ENCODE data around the gene VAMP1.

VAMP1 gene

DNA sequence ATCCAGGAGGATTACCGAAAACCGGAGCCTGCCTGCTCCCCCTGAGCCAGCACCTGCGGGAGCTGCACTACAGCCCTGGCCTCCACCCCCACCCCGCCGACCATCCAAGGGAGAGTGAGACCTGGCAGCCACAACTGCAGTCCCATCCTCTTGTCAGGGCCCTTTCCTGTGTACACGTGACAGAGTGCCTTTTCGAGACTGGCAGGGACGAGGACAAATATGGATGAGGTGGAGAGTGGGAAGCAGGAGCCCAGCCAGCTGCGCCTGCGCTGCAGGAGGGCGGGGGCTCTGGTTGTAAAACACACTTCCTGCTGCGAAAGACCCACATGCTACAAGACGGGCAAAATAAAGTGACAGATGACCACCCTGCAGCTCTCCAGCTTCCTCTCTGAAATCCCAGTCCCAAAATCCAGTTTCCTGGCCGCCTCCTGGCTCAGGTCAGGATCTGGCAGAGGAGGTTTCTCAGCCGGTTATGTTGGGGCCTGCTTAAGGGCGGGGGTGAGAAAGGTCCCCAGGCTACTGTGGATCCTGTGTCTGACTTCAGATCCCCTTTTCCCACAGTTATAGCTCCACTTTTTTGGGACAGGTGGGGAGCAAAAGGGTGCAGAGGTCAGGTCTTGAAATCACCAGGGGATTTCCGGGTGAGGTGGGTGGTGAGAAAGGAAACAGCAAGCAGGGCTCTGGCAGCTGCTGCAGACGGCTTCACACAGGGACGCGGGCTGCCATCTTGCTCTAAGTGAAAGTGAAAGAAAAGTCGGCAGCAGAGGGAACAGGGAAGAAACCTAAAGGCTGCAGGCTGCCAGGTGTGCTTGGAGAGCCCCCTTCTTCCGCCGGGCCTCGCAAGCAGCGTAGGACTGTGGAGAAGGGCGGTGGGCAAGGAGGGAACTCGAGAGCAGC lies 18.9 kb downstream of the VAMP1 start, which contains the start of gene TAPBPL:
Gene TAPBPL, plus strand, starts transcription at position 695 of the 897 bp plus-strand sequence. CDS start 207 bp downstream, outside the sequence.
- Histone ChIP-seq H3K36me3 (ENCODE audit: control insufficient read depth in 2 of 2, insufficient read depth in 2 of 2, low read length in 2 of 2) (peaks cover 10 to 12% of the 10 kb centered on the region in 2 donors), H3K27ac (ENCODE audit: low read length) (peak within 1 kb of the TSS; percentile 98), H3K4me3 (ENCODE audit: low read length in 2 of 2) (peak within 1 kb of the TSS; percentile 88 to 96), H3K4me1 (ENCODE audit: control insufficient read depth, insufficient read depth, low read length) (peaks cover 37% of the 10 kb centered on the region), H3K9me3 (ENCODE audit: control insufficient read depth in 2 of 2, low read length in 2 of 2) (no peaks in the 10 kb centered on the region), H3K9ac (ENCODE audit: low read length in 2 of 2) (peak within 1 kb of the TSS; percentile 93 to 94), H3K27me3 (ENCODE audit: control insufficient read depth in 1 of 2, insufficient read depth in 2 of 2, low read length in 2 of 2) (no peaks in the 10 kb centered on the region)

DNA sequence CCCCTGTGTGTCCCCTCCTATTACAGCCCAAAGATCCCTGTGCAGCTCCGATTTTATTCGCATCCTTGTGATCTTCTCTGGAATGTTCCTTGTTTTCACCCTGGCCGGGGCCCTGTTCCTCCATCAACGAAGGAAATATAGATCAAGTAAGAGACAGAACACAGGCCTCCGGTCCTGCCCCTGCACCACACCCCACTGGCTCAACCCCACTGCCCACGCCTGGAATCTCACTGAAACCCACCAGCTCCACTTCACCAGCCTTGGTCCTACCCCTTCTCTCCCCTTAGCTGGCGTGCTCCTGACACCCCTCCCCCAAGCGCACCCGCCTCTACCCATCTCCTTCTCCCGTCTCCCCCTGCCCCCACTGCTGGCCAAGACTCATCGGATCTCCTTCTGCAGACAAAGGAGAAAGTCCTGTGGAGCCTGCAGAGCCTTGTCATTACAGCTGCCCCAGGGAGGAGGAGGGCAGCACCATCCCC lies 19.6 kb downstream of the VAMP1 start:
- peak overlapping the region; percentile 98 for H3K27ac ChIP-seq (ENCODE audit: low read length)
- peaks cover 37% of the 10 kb centered on the region for H3K4me1 ChIP-seq (ENCODE audit: control insufficient read depth, insufficient read depth, low read length)
- no peaks in the 10 kb centered on the region for H3K9me3 ChIP-seq (ENCODE audit: control insufficient read depth in 2 of 2, low read length in 2 of 2)
- no peaks in the 10 kb centered on the region for H3K27me3 ChIP-seq (ENCODE audit: control insufficient read depth in 1 of 2, insufficient read depth in 2 of 2, low read length in 2 of 2)
- peaks cover 16 to 18% of the 10 kb centered on the region in 2 donors for H3K36me3 ChIP-seq (ENCODE audit: control insufficient read depth in 2 of 2, insufficient read depth in 2 of 2, low read length in 2 of 2)
- H3K9ac ChIP-seq (ENCODE audit: low read length in 2 of 2) = peak overlapping the region; percentile 93 to 94
- peak overlapping the region; percentile 88 to 96 for H3K4me3 ChIP-seq (ENCODE audit: low read length in 2 of 2)

DNA sequence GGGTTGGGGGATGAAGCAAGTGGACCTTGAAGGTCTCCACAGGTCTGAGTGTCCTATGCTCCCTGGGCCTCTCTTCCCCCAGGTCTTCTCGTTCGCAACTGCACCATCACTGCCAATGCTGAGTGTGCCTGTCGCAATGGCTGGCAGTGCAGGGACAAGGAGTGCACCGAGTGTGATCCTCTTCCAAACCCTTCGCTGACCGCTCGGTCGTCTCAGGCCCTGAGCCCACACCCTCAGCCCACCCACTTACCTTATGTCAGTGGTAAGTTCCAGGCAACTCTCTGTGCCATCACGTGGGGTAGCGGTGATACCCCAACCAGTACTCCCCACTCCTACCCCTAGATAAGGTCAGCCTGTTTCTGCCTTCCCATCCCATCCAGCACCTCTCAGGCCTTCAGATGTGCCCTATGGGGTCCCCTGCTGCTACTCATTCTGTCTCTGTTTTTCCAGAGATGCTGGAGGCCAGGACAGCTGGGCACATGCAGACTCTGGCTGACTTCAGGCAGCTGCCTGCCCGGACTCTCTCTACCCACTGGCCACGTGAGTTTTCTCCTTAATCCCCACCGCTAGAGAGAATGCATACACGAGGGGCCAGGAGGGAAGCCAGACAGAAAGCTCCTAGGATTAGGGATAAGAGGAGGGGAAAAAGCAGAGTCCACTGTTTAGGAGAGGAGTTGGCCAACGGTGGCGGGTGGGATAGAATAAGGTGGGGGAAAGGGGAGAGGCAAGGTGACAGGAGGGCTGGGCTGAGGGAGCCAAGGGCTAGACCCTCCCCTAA lies 20.2 kb downstream of the VAMP1 start:
- peaks cover 18 to 21% of the 10 kb centered on the region in 2 donors for H3K36me3 ChIP-seq (ENCODE audit: control insufficient read depth in 2 of 2, insufficient read depth in 2 of 2, low read length in 2 of 2)
- H3K27ac ChIP-seq (ENCODE audit: low read length) = peak overlapping the region; percentile 98
- H3K9me3 ChIP-seq (ENCODE audit: control insufficient read depth in 2 of 2, low read length in 2 of 2) = no peaks in the 10 kb centered on the region
- H3K4me3 ChIP-seq (ENCODE audit: low read length in 2 of 2) = peak overlapping the region; percentile 88 to 96
- no peaks in the 10 kb centered on the region for H3K27me3 ChIP-seq (ENCODE audit: control insufficient read depth in 1 of 2, insufficient read depth in 2 of 2, low read length in 2 of 2)
- peaks cover 37% of the 10 kb centered on the region for H3K4me1 ChIP-seq (ENCODE audit: control insufficient read depth, insufficient read depth, low read length)
- H3K9ac ChIP-seq (ENCODE audit: low read length in 2 of 2) = peak overlapping the region; percentile 93 to 94

DNA sequence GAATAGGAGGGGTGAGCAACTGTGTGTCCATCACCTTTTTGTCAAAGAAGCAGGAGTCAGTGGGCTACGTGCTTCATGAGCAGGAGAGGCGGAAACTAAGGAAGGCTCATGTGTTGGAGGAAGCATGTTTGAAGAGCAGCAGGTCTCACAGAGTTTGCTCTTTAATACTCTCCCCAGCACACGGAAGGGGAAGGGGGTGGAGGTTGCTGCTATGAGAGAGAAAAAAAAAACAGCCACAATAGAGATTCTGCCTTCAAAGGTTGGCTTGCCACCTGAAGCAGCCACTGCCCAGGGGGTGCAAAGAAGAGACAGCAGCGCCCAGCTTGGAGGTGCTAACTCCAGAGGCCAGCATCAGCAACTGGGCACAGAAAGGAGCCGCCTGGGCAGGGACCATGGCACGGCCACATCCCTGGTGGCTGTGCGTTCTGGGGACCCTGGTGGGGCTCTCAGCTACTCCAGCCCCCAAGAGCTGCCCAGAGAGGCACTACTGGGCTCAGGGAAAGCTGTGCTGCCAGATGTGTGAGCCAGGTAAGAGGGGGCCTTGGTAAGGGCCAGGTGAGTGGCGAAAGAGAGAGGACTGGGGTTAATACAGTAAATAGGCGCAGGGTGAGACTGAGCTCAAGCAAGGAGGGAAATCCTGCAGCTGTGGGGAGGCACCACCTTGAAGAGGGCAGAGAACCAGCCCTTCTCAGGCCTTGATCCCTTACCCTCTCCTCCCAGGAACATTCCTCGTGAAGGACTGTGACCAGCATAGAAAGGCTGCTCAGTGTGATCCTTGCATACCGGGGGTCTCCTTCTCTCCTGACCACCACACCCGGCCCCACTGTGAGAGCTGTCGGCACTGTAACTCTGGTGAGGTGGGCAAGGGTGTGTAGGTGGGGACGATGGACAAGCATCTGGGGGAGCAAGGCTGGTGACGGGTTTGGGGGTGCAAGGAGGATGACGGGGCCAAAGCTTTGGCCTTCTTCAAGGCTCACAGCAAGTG lies 25.5 kb downstream of the VAMP1 start, which contains the start of gene CD27:
Gene CD27, plus strand, starts transcription at position 252 of the 985 bp plus-strand sequence. Its CDS starts 141 bp downstream, at position 393.
- no peaks in the 10 kb centered on the region for H3K9me3 ChIP-seq (ENCODE audit: control insufficient read depth in 2 of 2, low read length in 2 of 2)
- H3K4me3 ChIP-seq (ENCODE audit: low read length in 2 of 2) = no peak within 1 kb of the TSS
- no peak within 1 kb of the TSS for H3K27ac ChIP-seq (ENCODE audit: low read length)
- no peak within 1 kb of the TSS for H3K9ac ChIP-seq (ENCODE audit: low read length in 2 of 2)
- H3K4me1 ChIP-seq (ENCODE audit: control insufficient read depth, insufficient read depth, low read length) = peaks cover 2% of the 10 kb centered on the region
- H3K36me3 ChIP-seq (ENCODE audit: control insufficient read depth in 2 of 2, insufficient read depth in 2 of 2, low read length in 2 of 2) = peaks cover 20 to 32% of the 10 kb centered on the region in 2 donors
- no peaks in the 10 kb centered on the region for H3K27me3 ChIP-seq (ENCODE audit: control insufficient read depth in 1 of 2, insufficient read depth in 2 of 2, low read length in 2 of 2)

DNA sequence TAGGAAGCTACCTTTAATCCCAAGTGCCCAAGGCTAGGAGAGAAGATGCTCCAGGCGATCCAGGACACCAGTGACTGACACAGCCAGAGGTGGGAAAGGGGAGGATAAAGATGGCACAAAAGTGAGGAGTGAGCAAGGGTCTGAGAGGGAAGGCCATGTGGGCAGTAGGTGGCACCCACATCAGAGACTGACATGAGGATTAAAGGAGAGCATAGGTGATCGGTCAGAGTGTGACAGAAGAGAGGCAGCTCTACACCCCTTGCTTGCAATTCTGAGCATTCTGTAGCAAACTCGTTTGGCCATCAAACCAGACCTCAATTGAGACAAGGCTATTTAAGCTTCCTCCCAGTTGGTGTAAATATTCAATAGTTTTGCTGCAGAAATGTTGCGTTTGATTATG lies 26.4 kb downstream of the VAMP1 start:
- Histone ChIP-seq H3K9ac (ENCODE audit: low read length in 2 of 2) (no peak overlapping the region), H3K27me3 (ENCODE audit: control insufficient read depth in 1 of 2, insufficient read depth in 2 of 2, low read length in 2 of 2) (no peaks in the 10 kb centered on the region), H3K4me1 (ENCODE audit: control insufficient read depth, insufficient read depth, low read length) (no peaks in the 10 kb centered on the region), H3K4me3 (ENCODE audit: low read length in 2 of 2) (no peak overlapping the region), H3K36me3 (ENCODE audit: control insufficient read depth in 2 of 2, insufficient read depth in 2 of 2, low read length in 2 of 2) (peaks cover 25 to 37% of the 10 kb centered on the region in 2 donors), H3K27ac (ENCODE audit: low read length) (no peak overlapping the region), H3K9me3 (ENCODE audit: control insufficient read depth in 2 of 2, low read length in 2 of 2) (no peaks in the 10 kb centered on the region)

DNA sequence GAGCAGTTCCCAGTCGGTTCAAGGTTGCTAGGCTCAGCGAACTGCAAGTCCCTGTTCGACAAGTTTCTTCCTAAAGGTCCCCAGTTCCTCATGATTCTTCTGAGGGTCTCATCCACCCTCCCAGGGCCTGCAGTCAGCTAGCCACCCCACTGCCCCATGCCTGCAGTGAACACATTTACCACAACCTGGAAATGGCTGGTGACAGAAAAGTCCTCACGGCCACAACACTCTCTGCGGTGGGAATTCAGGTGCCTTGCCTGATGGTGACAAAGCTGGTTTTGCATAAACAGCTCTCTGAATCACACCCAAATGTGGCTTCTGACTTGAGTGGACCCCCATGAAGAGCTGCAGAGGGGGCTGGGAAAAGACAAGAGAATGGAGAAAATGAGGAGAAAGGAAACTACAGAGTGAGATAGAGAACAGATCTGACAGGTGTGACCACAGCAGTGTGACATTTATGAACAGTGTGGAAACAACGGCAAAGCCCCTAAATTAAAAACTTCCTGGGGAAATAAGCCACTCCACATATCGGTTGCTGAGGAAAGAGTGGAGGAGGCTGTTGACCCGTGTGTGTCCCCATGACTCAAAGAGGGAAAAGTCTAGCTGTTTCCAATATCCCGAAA lies 27.0 kb downstream of the VAMP1 start:
- Histone ChIP-seq H3K4me3 (ENCODE audit: low read length in 2 of 2) (no peak overlapping the region), H3K36me3 (ENCODE audit: control insufficient read depth in 2 of 2, insufficient read depth in 2 of 2, low read length in 2 of 2) (peaks cover 25 to 39% of the 10 kb centered on the region in 2 donors), H3K27ac (ENCODE audit: low read length) (no peak overlapping the region), H3K4me1 (ENCODE audit: control insufficient read depth, insufficient read depth, low read length) (no peaks in the 10 kb centered on the region), H3K9ac (ENCODE audit: low read length in 2 of 2) (no peak overlapping the region), H3K27me3 (ENCODE audit: control insufficient read depth in 1 of 2, insufficient read depth in 2 of 2, low read length in 2 of 2) (no peaks in the 10 kb centered on the region), H3K9me3 (ENCODE audit: control insufficient read depth in 2 of 2, low read length in 2 of 2) (no peaks in the 10 kb centered on the region)

DNA sequence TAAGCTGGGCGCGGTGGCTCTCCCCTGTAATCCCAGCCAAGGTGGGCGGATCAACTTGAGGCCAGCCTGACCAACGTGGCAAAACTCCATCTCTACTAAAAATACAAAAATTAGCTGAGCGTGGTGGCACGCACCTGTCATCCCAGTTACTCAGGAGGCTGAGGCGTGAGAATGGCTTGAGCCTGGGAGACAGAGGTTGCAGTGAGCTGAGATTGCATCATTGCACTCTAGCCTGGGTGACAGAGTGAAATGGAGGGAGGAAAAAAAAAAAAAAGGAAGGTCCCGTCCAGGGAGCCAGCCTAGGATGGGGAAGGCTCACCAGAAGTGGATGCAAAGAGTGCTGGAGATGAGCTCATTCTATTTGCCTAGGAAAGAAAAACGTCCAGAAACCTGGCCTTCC lies 27.6 kb downstream of the VAMP1 start:
- Histone ChIP-seq H3K9ac (ENCODE audit: low read length in 2 of 2) (no peak overlapping the region), H3K36me3 (ENCODE audit: control insufficient read depth in 2 of 2, insufficient read depth in 2 of 2, low read length in 2 of 2) (peaks cover 25 to 38% of the 10 kb centered on the region in 2 donors), H3K9me3 (ENCODE audit: control insufficient read depth in 2 of 2, low read length in 2 of 2) (no peaks in the 10 kb centered on the region), H3K4me1 (ENCODE audit: control insufficient read depth, insufficient read depth, low read length) (no peaks in the 10 kb centered on the region), H3K27me3 (ENCODE audit: control insufficient read depth in 1 of 2, insufficient read depth in 2 of 2, low read length in 2 of 2) (no peaks in the 10 kb centered on the region), H3K4me3 (ENCODE audit: low read length in 2 of 2) (no peak overlapping the region), H3K27ac (ENCODE audit: low read length) (no peak overlapping the region)

DNA sequence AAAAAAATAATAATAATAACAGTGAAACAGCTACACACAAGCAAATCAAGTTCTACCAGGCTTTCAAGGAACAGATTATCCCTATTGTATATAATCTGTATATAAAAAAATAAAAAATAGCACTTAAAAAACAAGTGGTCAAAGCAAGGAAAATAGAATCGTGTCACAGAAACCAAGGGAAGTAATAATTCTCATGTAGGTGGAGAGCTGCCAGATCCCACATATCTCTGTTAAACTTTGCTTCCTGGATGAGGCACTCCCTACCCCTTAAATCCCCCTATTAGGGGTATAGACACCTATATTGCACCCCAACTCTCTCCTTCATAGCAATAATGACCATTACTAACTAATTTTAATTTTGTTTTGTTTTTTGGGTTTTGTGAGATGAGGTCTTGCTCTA lies 30.1 kb downstream of the VAMP1 start:
- Histone ChIP-seq H3K9ac (ENCODE audit: low read length in 2 of 2) (no peak overlapping the region), H3K27ac (ENCODE audit: low read length) (no peak overlapping the region), H3K4me1 (ENCODE audit: control insufficient read depth, insufficient read depth, low read length) (no peaks in the 10 kb centered on the region), H3K27me3 (ENCODE audit: control insufficient read depth in 1 of 2, insufficient read depth in 2 of 2, low read length in 2 of 2) (no peaks in the 10 kb centered on the region), H3K4me3 (ENCODE audit: low read length in 2 of 2) (no peak overlapping the region), H3K36me3 (ENCODE audit: control insufficient read depth in 2 of 2, insufficient read depth in 2 of 2, low read length in 2 of 2) (peaks cover 16 to 27% of the 10 kb centered on the region in 2 donors), H3K9me3 (ENCODE audit: control insufficient read depth in 2 of 2, low read length in 2 of 2) (no peaks in the 10 kb centered on the region)

DNA sequence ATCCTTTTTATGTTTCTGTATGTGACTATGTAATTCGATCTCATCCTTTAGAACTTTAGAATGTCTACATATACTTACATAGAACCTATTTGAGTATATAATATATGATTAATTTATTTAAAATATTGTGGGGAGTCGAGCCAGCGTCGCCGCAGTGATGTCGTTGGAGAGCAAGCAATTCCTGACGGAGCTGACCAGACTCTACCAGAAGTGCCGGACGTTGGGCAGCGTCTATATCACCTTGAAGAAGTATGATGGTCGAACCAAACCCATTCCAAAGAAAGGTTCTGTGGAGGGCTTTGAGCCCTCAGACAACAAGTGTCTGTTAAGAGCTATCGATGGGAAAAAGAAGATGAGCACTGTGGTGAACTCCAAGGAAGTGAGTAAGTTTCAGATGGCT lies 32.1 kb downstream of the VAMP1 start:
- Histone ChIP-seq H3K4me3 (ENCODE audit: low read length in 2 of 2) (no peak overlapping the region), H3K9me3 (ENCODE audit: control insufficient read depth in 2 of 2, low read length in 2 of 2) (no peaks in the 10 kb centered on the region), H3K27ac (ENCODE audit: low read length) (no peak overlapping the region), H3K27me3 (ENCODE audit: control insufficient read depth in 1 of 2, insufficient read depth in 2 of 2, low read length in 2 of 2) (no peaks in the 10 kb centered on the region), H3K36me3 (ENCODE audit: control insufficient read depth in 2 of 2, insufficient read depth in 2 of 2, low read length in 2 of 2) (peaks cover 14 to 21% of the 10 kb centered on the region in 2 donors), H3K9ac (ENCODE audit: low read length in 2 of 2) (no peak overlapping the region), H3K4me1 (ENCODE audit: control insufficient read depth, insufficient read depth, low read length) (no peaks in the 10 kb centered on the region)

All from stomach smooth muscle (tissue), 2 donors.